Keratinocyte (primary cell): ENCODE measurements around the gene FOXJ1.

Experiments
- CTCF ChIP-seq, 3 experiments: IDR thresholded peaks in 1 of 3; conservative IDR thresholded peaks in 1 of 3; optimal IDR thresholded peaks in 1 of 3; 2 replicates in 2 of 3; 3 replicates in 1 of 3; pipeline versions ENCODE3 to v1.5.1; 2011; ENCODE audit warnings: low read length in 3 of 3, mild to moderate bottlenecking in 3 of 3, moderate library complexity in 2 of 3, control low read depth in 1 of 3, inconsistent platforms in 1 of 3; ENCODE audit not compliant: insufficient read depth in 2 of 3; ENCODE audit errors: extremely low read depth in 1 of 3
- EZH2 ChIP-seq: IDR thresholded peaks from one replicate; pipeline ENCODE4 v1.6.1; 2012; ENCODE audit warnings: inconsistent platforms, mild to moderate bottlenecking, low read length, moderate library complexity

DNA sequence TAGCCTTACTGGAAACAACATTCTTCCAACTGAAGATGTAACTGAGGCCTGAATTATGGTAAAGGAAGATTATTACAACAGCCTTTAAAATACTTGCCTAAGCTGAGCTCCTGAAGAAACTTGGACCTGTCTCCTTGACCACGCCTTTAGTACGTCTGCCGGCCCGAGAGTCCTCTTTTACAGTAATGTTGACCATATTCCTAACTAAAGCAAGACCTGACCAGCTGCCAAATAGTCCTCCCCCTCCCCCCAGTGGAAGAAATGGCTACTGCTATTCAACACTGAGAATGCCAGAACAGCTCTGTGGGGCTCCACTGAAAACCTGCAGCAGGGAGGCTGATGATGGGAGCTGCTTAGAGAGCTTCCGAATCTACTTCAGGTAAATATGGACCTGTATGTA lies 12.6 kb upstream of the FOXJ1 start:
- TF ChIP-seq CTCF (optimal IDR thresholded peaks at IDR 0.05 in 1 of 3, IDR thresholded peaks at IDR 0.05 in 1 of 3, conservative IDR thresholded peaks at IDR 0.05 in 1 of 3; ENCODE audit: extremely low read depth in 1 of 3, insufficient read depth in 2 of 3, low read length in 3 of 3) (peak in 1 of 3 experiments; percentile 19), EZH2 (no peak)
